GM21515 (cell line): ENCODE data around the gene TBX6.

Source experiments
- ATAC-seq: cut with Tn5 transposase; IDR thresholded peaks from one replicate; pipeline ENCODE4 v1.9.1; 2021; ENCODE audit not compliant: unreplicated experiment

Gene TBX6

GRCh38 chr16:30087181-30087898 is 4.4 kb downstream of the TBX6 start:
- no peak for ATAC-seq

GRCh38 chr16:30086291-30087140 is 5.2 kb downstream of the TBX6 start:
- no peak for ATAC-seq

- no peak for ATAC-seq
Measured at GRCh38 chr16:30085820-30086219, 5.9 kb downstream of the TBX6 start.

- no peak for ATAC-seq
Measured at GRCh38 chr16:30085247-30085646, 6.5 kb downstream of the TBX6 start.

GRCh38 chr16:30084816-30085159 is 6.9 kb downstream of the TBX6 start:
- ATAC-seq, result no peak

- ATAC-seq, result no peak
Measured at GRCh38 chr16:30084096-30084815, 7.5 kb downstream of the TBX6 start.

- ATAC-seq, result no peak
Measured at GRCh38 chr16:30083216-30084055, 8.3 kb downstream of the TBX6 start.

- no peak for ATAC-seq
Measured at GRCh38 chr16:30082545-30083090, 9.1 kb downstream of the TBX6 start.

GRCh38 chr16:30079480-30079879 is 12.2 kb downstream of the TBX6 start:
- ATAC-seq, result no peak

- no peak for ATAC-seq
Measured at GRCh38 chr16:30078744-30079143, 13.0 kb downstream of the TBX6 start.

- no peak for ATAC-seq
Measured at GRCh38 chr16:30077656-30078055, 14.1 kb downstream of the TBX6 start.

GRCh38 chr16:30076276-30076791 is 15.4 kb downstream of the TBX6 start:
- peak; percentile 14 for ATAC-seq

- peak; percentile 69 for ATAC-seq
Measured at GRCh38 chr16:30075503-30076275, 16.0 kb downstream of the TBX6 start, which contains the start of gene PPP4C. Gene PPP4C (plus strand): TSS chr16:30075994. CDS start chr16:30076378, 384 bp downstream.

- ATAC-seq, result no peak
Measured at GRCh38 chr16:30070490-30070889, 21.2 kb downstream of the TBX6 start.

GRCh38 chr16:30069611-30070462 is 21.9 kb downstream of the TBX6 start:
- no peak for ATAC-seq

GRCh38 chr16:30068750-30069610 is 22.7 kb downstream of the TBX6 start:
- no peak for ATAC-seq

GRCh38 chr16:30068333-30068732 is 23.4 kb downstream of the TBX6 start:
- no peak for ATAC-seq

GRCh38 chr16:30067584-30067916 is 24.2 kb downstream of the TBX6 start:
- no peak for ATAC-seq
